ENCODE measurements around the gene ATP6V1C2. TPM values are rescaled to one million over a fixed set of nuclear protein-coding genes. Genes with fewer than 3 reads are reported as not detected.
A peak's percentile ranks its signal among the peaks of the same experiment; 100 is the strongest.

The ATP6V1C2 gene
- total RNA-seq, 1 donor from 2014 or later, result not detected

- no peak for TF ChIP-seq CTCF (conservative IDR thresholded peaks at IDR 0.05; ENCODE audit: low read depth, low read length)
- DNase-seq (ENCODE audit: low read depth), result no peak
- H3K4me3 ChIP-seq (ENCODE audit: low read depth, low read length), result peak overlapping the region; percentile 100
Observed at GRCh38 chr2:10688921-10689807, 32.3 kb upstream of the ATP6V1C2 start.

DNA sequence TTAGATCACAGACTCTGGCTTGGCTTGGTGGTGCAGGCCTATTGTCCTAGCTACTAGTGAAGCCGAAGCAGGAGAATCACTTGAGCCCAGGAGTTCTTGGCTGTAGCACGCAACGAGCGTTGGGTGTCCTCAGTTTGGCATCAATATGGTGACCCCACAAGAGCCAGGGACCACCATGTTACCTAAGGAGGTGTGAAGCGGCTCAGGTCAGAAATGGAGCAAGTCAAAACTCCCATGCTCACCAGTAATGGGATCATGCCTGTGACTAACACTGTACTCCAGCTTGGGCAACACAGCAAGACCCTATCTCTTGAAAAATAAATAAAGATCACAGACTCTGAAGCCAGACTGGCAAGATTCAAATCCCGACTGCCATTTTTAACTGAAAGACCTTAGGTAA lies 29.9 kb upstream of the ATP6V1C2 start:
- no peak for TF ChIP-seq CTCF (conservative IDR thresholded peaks at IDR 0.05; ENCODE audit: low read depth, low read length)
- no peak overlapping the region for H3K4me3 ChIP-seq (ENCODE audit: low read depth, low read length)
- no peak for DNase-seq (ENCODE audit: low read depth)

DNA sequence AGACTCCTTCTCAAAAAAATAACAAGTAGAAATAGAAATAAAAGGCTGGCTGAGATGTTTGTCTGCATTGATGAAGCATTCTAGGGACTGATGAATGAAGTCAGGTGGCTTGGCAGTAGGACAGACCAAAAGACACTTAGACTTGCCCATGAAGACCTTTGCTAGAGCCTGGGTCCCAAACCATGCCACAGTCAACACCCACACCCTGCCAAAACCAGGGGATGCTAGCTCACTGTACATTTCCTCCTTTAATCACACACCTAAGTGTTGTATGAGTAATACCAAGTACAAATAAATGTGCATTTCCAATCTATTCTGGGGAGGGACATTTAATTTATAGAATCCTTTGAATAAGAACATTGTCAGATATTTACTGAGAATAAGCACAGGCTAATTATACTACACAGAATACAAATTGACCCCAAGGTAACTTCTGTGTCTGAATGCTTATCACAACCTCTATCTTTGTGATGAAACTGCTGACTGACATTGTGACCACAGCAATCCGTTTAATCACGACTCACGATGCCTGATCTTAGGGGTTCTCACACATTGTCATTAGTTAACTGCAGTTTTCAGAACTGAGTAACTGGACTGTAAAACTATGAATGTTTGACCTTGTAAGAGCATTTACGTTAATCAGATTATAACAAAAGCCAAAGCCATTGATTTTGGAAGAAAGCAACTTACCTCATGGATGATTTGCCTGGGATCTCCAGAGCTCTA lies 21.2 kb upstream of the ATP6V1C2 start:
- no peak for DNase-seq (ENCODE audit: low read depth)
- no peak overlapping the region for H3K4me3 ChIP-seq (ENCODE audit: low read depth, low read length)
- no peak for TF ChIP-seq CTCF (conservative IDR thresholded peaks at IDR 0.05; ENCODE audit: low read depth, low read length)

DNA sequence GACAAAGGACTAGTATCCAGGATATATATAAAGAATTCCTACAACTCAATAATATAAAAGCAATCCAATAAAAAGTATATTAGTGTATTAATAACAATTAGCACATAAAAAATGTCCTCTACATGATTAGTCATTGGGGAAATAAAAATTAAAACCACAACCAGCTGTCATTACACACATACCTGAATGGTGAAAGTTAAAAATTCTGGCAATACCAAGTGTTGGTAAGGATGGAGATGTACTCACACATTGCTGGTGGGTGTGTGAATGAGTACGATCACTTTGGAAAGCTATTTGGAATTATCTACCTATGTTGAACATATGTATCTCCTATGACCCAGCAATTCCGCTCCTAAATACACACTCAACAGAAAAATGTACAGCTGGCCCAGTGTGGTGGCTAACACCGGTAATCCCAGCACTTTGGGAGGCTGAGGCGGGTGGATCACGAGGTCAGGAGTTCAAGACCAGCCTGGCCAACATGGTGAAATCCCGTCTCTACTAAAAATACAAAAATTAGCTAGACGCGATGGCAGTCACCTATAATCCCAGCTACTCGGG lies 17.3 kb upstream of the ATP6V1C2 start:
- H3K4me3 ChIP-seq (ENCODE audit: low read depth, low read length), result no peak overlapping the region
- DNase-seq (ENCODE audit: low read depth), result no peak
- no peak for TF ChIP-seq CTCF (conservative IDR thresholded peaks at IDR 0.05; ENCODE audit: low read depth, low read length)

DNA sequence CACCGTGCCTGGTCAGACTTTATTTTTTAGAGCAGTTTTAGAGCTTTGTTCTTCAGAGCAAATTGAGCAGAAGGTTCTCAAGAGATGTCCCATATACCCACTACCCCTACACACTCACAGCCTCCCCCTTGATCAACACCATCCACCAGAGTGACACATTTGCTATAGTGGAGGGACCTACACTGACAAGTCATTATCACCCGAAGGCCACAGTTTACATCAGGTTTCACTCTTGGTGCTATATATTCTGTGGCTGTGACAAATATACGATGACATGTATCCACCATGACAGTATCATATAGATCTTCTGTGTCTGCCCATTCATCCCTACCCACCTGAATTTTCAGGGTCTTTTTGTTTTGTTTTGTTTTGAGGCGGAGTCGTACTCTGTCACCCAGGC lies 15.4 kb upstream of the ATP6V1C2 start:
- no peak for DNase-seq (ENCODE audit: low read depth)
- no peak overlapping the region for H3K4me3 ChIP-seq (ENCODE audit: low read depth, low read length)
- TF ChIP-seq CTCF (conservative IDR thresholded peaks at IDR 0.05; ENCODE audit: low read depth, low read length), result no peak

GRCh38 chr2:10707831-10708230 lies 13.6 kb upstream of the ATP6V1C2 start:
- no peak for TF ChIP-seq CTCF (conservative IDR thresholded peaks at IDR 0.05; ENCODE audit: low read depth, low read length)
- no peak for DNase-seq (ENCODE audit: low read depth)
- no peak overlapping the region for H3K4me3 ChIP-seq (ENCODE audit: low read depth, low read length)
